NOMO-1 treated with dmso at 0.1 percent for 144 hours (cell line): Measurements from ENCODE around the gene ARSI.

Experiments used
- DNase-seq: peaks from one replicate; lab custom pipeline; 2025; ENCODE audit not compliant: unreplicated experiment; lab: John Stamatoyannopoulos, UW

Gene ARSI

GRCh38 chr5:150295172-150295634 is 7.5 kb downstream of the ARSI start:
- no peak for DNase-seq

GRCh38 chr5:150294551-150295071 is 8.1 kb downstream of the ARSI start:
- DNase-seq: no peak

GRCh38 chr5:150293091-150293941 is 9.4 kb downstream of the ARSI start:
- no peak for DNase-seq

- no peak for DNase-seq
These were observed 11.0 kb downstream of the ARSI start for GRCh38 chr5:150291388-150292385.

GRCh38 chr5:150289551-150290390 is 12.9 kb downstream of the ARSI start, which contains the start of gene CAMK2A:
TSS of gene CAMK2A (minus strand) at chr5:150289773. CDS start at chr5:150289625, 148 bp downstream.
- no peak for DNase-seq

GRCh38 chr5:150288791-150289190 is 13.9 kb downstream of the ARSI start:
- DNase-seq: no peak

GRCh38 chr5:150288361-150288760 is 14.3 kb downstream of the ARSI start:
- no peak for DNase-seq

GRCh38 chr5:150286820-150287219 is 15.9 kb downstream of the ARSI start:
- no peak for DNase-seq

GRCh38 chr5:150285114-150285513 is 17.6 kb downstream of the ARSI start:
- DNase-seq: no peak

GRCh38 chr5:150284311-150284710 is 18.4 kb downstream of the ARSI start:
- no peak for DNase-seq

GRCh38 chr5:150283904-150284303 is 18.8 kb downstream of the ARSI start:
- no peak for DNase-seq

- DNase-seq: no peak
These were observed 20.7 kb downstream of the ARSI start for GRCh38 chr5:150281987-150282386.

GRCh38 chr5:150279330-150280020 is 23.2 kb downstream of the ARSI start:
- no peak for DNase-seq

- DNase-seq: no peak
These were observed 23.8 kb downstream of the ARSI start for GRCh38 chr5:150278916-150279315.

GRCh38 chr5:150278046-150278730 is 24.5 kb downstream of the ARSI start:
- no peak for DNase-seq

- no peak for DNase-seq
These were observed 25.7 kb downstream of the ARSI start for GRCh38 chr5:150277043-150277442.

GRCh38 chr5:150274811-150275210 is 27.9 kb downstream of the ARSI start:
- no peak for DNase-seq

GRCh38 chr5:150272531-150272930 is 30.2 kb downstream of the ARSI start:
- DNase-seq: peak; percentile 15

- DNase-seq: no peak
These were observed 30.8 kb downstream of the ARSI start for GRCh38 chr5:150271923-150272322.
